Measurements from ENCODE around the gene RNF31. TPM values are rescaled to one million over a fixed set of nuclear protein-coding genes. Genes with fewer than 3 reads are reported as not detected.

RNF31 gene
- total and polyA plus RNA-seq, 7 donors = 13.6 to 57.8 (median 31.9) TPM

DNA sequence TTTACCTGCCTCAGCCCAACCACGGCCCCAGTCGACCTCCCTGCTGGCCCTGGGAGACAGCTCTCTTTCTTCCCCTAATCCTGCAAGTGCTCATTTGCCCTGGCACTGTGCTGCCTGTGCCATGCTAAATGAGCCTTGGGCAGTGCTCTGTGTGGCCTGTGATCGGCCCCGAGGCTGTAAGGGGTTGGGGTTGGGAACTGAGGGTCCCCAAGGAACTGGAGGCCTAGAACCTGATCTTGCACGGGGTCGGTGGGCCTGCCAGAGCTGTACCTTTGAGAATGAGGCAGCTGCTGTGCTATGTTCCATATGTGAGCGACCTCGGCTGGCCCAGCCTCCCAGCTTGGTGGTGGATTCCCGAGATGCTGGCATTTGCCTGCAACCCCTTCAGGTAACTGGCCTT is 2.8 kb downstream of the RNF31 start:
- Histone ChIP-seq H3K27me3 (no peaks in the 10 kb centered on the region), H3K4me1 (peaks cover 0 to 35% (median 30%) of the 10 kb centered on the region in 4 donors), H3K36me3 (peaks cover 23 to 61% (median 47%) of the 10 kb centered on the region in 4 donors), H3K4me3 (no peak overlapping the region), H3K27ac (no peak overlapping the region), H3K9me3 (no peaks in the 10 kb centered on the region)
- TF ChIP-seq POLR2A (IDR thresholded peaks at IDR 0.05) (no peak), POLR2AphosphoS5 (IDR thresholded peaks at IDR 0.05) (no peak), EP300 (IDR thresholded peaks at IDR 0.05) (no peak)
- TF ChIP-seq, protein P1, sequence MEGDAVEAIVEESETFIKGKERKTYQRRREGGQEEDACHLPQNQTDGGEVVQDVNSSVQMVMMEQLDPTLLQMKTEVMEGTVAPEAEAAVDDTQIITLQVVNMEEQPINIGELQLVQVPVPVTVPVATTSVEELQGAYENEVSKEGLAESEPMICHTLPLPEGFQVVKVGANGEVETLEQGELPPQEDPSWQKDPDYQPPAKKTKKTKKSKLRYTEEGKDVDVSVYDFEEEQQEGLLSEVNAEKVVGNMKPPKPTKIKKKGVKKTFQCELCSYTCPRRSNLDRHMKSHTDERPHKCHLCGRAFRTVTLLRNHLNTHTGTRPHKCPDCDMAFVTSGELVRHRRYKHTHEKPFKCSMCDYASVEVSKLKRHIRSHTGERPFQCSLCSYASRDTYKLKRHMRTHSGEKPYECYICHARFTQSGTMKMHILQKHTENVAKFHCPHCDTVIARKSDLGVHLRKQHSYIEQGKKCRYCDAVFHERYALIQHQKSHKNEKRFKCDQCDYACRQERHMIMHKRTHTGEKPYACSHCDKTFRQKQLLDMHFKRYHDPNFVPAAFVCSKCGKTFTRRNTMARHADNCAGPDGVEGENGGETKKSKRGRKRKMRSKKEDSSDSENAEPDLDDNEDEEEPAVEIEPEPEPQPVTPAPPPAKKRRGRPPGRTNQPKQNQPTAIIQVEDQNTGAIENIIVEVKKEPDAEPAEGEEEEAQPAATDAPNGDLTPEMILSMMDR (IDR thresholded peaks at IDR 0.05) = no peak
- WGBS, 2 donors = 93 to 94% methylated on average over 9 of the region's 9 CpGs
- no peak for DNase-seq
- intact Hi-C loops (cut with DNase I) = no loop called here

- 94 to 97% methylated on average over 9 of the region's 9 CpGs for WGBS, 2 donors
- intact Hi-C loops (cut with DNase I) = no loop called here
- H3K9me3 ChIP-seq = no peaks in the 10 kb centered on the region
- H3K27ac ChIP-seq = no peak overlapping the region
- H3K36me3 ChIP-seq = peaks cover 28 to 66% (median 52%) of the 10 kb centered on the region in 4 donors
- H3K27me3 ChIP-seq = no peaks in the 10 kb centered on the region
- DNase-seq = no peak
- TF ChIP-seq EP300 (IDR thresholded peaks at IDR 0.05) (no peak), POLR2A (IDR thresholded peaks at IDR 0.05) (no peak), POLR2AphosphoS5 (IDR thresholded peaks at IDR 0.05) (no peak)
- TF ChIP-seq, protein P1 (IDR thresholded peaks at IDR 0.05) = no peak
- H3K4me3 ChIP-seq = no peak overlapping the region
- peaks cover 0 to 30% (median 25%) of the 10 kb centered on the region in 4 donors for H3K4me1 ChIP-seq
These were observed 3.3 kb downstream of the RNF31 start for GRCh38 chr14:24150567-24150966.

GRCh38 chr14:24150993-24151392 is 3.7 kb downstream of the RNF31 start:
- Histone ChIP-seq H3K27ac (no peak overlapping the region), H3K4me1 (peaks cover 0 to 26% (median 21%) of the 10 kb centered on the region in 4 donors), H3K4me3 (no peak overlapping the region), H3K27me3 (no peaks in the 10 kb centered on the region), H3K36me3 (peaks cover 32 to 70% (median 56%) of the 10 kb centered on the region in 4 donors), H3K9me3 (no peaks in the 10 kb centered on the region)
- TF ChIP-seq POLR2A (IDR thresholded peaks at IDR 0.05) (no peak), EP300 (IDR thresholded peaks at IDR 0.05) (no peak), POLR2AphosphoS5 (IDR thresholded peaks at IDR 0.05) (no peak)
- TF ChIP-seq, protein P1 (IDR thresholded peaks at IDR 0.05) = no peak
- no peak for DNase-seq
- WGBS, 2 donors = 92% methylated on average over 9 of the region's 9 CpGs
- intact Hi-C loops (cut with DNase I) = no loop called here

DNA sequence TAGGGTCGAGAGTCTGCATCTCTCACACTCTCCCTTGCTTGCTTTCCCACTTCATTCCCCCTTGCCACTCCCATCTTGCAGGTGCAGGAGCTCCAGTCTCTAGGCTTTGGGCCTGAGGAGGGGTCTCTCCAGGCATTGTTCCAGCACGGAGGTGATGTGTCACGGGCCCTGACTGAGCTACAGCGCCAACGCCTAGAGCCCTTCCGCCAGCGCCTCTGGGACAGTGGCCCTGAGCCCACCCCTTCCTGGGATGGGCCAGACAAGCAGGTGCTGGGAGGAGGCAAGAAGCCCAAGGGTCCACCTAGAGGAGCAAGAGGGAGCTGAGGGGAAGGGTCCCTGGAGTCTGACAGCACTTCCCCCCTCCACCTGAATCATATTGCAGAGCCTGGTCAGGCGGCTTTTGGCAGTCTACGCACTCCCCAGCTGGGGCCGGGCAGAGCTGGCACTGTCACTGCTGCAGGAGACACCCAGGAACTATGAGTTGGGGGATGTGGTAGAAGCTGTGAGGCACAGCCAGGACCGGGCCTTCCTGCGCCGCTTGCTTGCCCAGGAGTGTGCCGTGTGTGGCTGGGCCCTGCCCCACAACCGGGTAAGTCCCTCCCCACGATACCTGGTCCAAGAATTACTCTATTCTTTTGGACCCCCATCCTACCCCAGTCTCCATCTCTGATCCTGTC is 4.2 kb downstream of the RNF31 start:
- Histone ChIP-seq H3K4me3 (no peak overlapping the region), H3K27ac (no peak overlapping the region), H3K9me3 (no peaks in the 10 kb centered on the region), H3K4me1 (peaks cover 0 to 24% (median 19%) of the 10 kb centered on the region in 4 donors), H3K27me3 (no peaks in the 10 kb centered on the region), H3K36me3 (peaks cover 38 to 76% (median 62%) of the 10 kb centered on the region in 4 donors)
- intact Hi-C loops (cut with DNase I) = no loop called here
- DNase-seq = no peak
- 94 to 98% methylated on average over 16 of the region's 16 CpGs for WGBS, 2 donors
- no peak for TF ChIP-seq EP300 (IDR thresholded peaks at IDR 0.05)

DNA sequence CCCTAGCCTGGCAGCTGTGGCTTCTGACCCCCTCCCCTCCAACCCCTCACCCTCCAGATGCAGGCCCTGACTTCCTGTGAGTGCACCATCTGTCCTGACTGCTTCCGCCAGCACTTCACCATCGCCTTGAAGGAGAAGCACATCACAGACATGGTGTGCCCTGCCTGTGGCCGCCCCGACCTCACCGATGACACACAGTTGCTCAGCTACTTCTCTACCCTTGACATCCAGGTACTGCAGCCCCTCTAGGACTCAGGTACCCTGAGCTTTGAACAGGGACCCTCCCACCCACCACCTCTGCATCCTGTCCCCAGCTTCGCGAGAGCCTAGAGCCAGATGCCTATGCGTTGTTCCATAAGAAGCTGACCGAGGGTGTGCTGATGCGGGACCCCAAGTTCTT is 7.8 kb downstream of the RNF31 start:
- no peaks in the 10 kb centered on the region for H3K9me3 ChIP-seq
- DNase-seq = no peak
- no peaks in the 10 kb centered on the region for H3K4me1 ChIP-seq
- H3K27ac ChIP-seq = no peak overlapping the region
- WGBS, 2 donors = 96 to 98% methylated on average over 10 of the region's 10 CpGs
- TF ChIP-seq POLR2A (IDR thresholded peaks at IDR 0.05) = no peak
- no peak for TF ChIP-seq POLR2AphosphoS5 (IDR thresholded peaks at IDR 0.05)
- no peak for TF ChIP-seq EP300 (IDR thresholded peaks at IDR 0.05)
- TF ChIP-seq, protein P1 (IDR thresholded peaks at IDR 0.05) = no peak
- H3K27me3 ChIP-seq = no peaks in the 10 kb centered on the region
- H3K36me3 ChIP-seq = peaks cover 52 to 87% (median 68%) of the 10 kb centered on the region in 4 donors
- intact Hi-C loops (cut with DNase I) = no loop called here
- no peak overlapping the region for H3K4me3 ChIP-seq

All from sigmoid colon (tissue), 7 donors.